DMS53 (cell line): ENCODE results near the gene AHCTF1.
"Not testable (repeated sequence)": the region's sequence is repeated elsewhere in the genome, so short reads cannot be mapped to it uniquely, and the experiment has no call there.

Experiments
- DNase-seq: peaks from one replicate; lab custom pipeline; 2025; lab: John Stamatoyannopoulos, UW

Gene AHCTF1

GRCh38 chr1:246916026-246916923 is 15.5 kb downstream of the AHCTF1 start:
- DNase-seq = not testable (repeated sequence)

- DNase-seq = peak; percentile 78
These were observed 24.3 kb downstream of the AHCTF1 start for GRCh38 chr1:246907472-246907871.

GRCh38 chr1:246906833-246907232 is 24.9 kb downstream of the AHCTF1 start:
- peak; percentile 49 for DNase-seq

- DNase-seq = no peak
These were observed 29.9 kb downstream of the AHCTF1 start for GRCh38 chr1:246901874-246902273.

GRCh38 chr1:246897302-246897701 is 34.4 kb downstream of the AHCTF1 start:
- DNase-seq = no peak

GRCh38 chr1:246893191-246893939 is 38.4 kb downstream of the AHCTF1 start:
- no peak for DNase-seq

- DNase-seq = no peak
These were observed 40.6 kb downstream of the AHCTF1 start for GRCh38 chr1:246891105-246891504.

GRCh38 chr1:246888522-246888921 is 43.2 kb downstream of the AHCTF1 start:
- no peak for DNase-seq

GRCh38 chr1:246885389-246885788 is 46.4 kb downstream of the AHCTF1 start:
- DNase-seq = not testable (repeated sequence)

GRCh38 chr1:246878551-246878950 is 53.2 kb downstream of the AHCTF1 start:
- no peak for DNase-seq

GRCh38 chr1:246876431-246876830 is 55.3 kb downstream of the AHCTF1 start:
- DNase-seq = no peak

GRCh38 chr1:246875041-246876026 is 56.4 kb downstream of the AHCTF1 start:
- no peak for DNase-seq

GRCh38 chr1:246865921-246866320 is 65.8 kb downstream of the AHCTF1 start:
- no peak for DNase-seq

GRCh38 chr1:246863791-246864190 is 68.0 kb downstream of the AHCTF1 start:
- not testable (repeated sequence) for DNase-seq

- no peak for DNase-seq
These were observed 71.3 kb downstream of the AHCTF1 start for GRCh38 chr1:246860401-246860800.

- DNase-seq = no peak
These were observed 75.4 kb downstream of the AHCTF1 start for GRCh38 chr1:246856371-246856770.

GRCh38 chr1:246850640-246851039 is 81.1 kb downstream of the AHCTF1 start:
- not testable (repeated sequence) for DNase-seq

GRCh38 chr1:246843876-246844275 is 87.9 kb downstream of the AHCTF1 start:
- no peak for DNase-seq

- not testable (repeated sequence) for DNase-seq
These were observed 91.0 kb downstream of the AHCTF1 start for GRCh38 chr1:246840761-246841160.

GRCh38 chr1:246838118-246838456 is 93.7 kb downstream of the AHCTF1 start:
- no peak for DNase-seq

GRCh38 chr1:246837418-246838117 is 94.2 kb downstream of the AHCTF1 start:
- no peak for DNase-seq
